OCI-LY1 (cell line): ENCODE measurements around the gene SOAT1.

ENCODE experiments used
- H2AFZ ChIP-seq: fragments of 200-600 bp; sonication (generic), shearing (Covaris generic); 2 replicates; pipeline ENCODE4 v1.6.0; 2014; ENCODE audit warnings: antibody characterized with exemption, mild to moderate bottlenecking, low read length
- H3F3A ChIP-seq: fragments of 200-600 bp; sonication (generic), shearing (Covaris generic); 2 replicates; pipeline ENCODE4 v1.6.0; 2014; ENCODE audit warnings: mild to moderate bottlenecking, antibody characterized with exemption, low read length, moderate library complexity; ENCODE audit not compliant: insufficient read depth
- H3K27ac ChIP-seq: fragments of 200-600 bp; sonication (generic); 2 replicates; pipeline ENCODE4 v1.5.1; 2014; ENCODE audit warnings: low read length, mixed run types, mild to moderate bottlenecking, low read depth; ENCODE audit not compliant: poor library complexity, severe bottlenecking
- H3K27me3 ChIP-seq: fragments of 200-600 bp; sonication (generic); 2 replicates; pipeline ENCODE4 v1.6.0; 2014; ENCODE audit warnings: antibody characterized with exemption, mild to moderate bottlenecking, low read length, moderate library complexity; ENCODE audit not compliant: insufficient read depth
- H3K36me3 ChIP-seq: fragments of 200-600 bp; sonication (generic); 2 replicates; pipeline ENCODE4 v1.6.1; 2014; ENCODE audit warnings: mild to moderate bottlenecking, antibody characterized with exemption, low read length, moderate library complexity, mixed read lengths; ENCODE audit not compliant: insufficient read depth
- H3K4me1 ChIP-seq: fragments of 200-600 bp; sonication (generic); 2 replicates; pipeline ENCODE4 v1.5.1; 2014; ENCODE audit warnings: mild to moderate bottlenecking, low read length, moderate library complexity; ENCODE audit not compliant: insufficient read depth, severe bottlenecking
- H3K4me2 ChIP-seq: fragments of 200-600 bp; sonication (generic), shearing (Covaris generic); 2 replicates; pipeline ENCODE4 v1.6.1; 2014; ENCODE audit warnings: low read length
- H3K4me3 ChIP-seq: fragments of 200-600 bp; sonication (generic); 2 replicates; pipeline ENCODE4 v1.5.1; 2014; ENCODE audit warnings: low read length, low read depth, mild to moderate bottlenecking, mixed read lengths; ENCODE audit not compliant: poor library complexity, severe bottlenecking
- H3K79me2 ChIP-seq: fragments of 200-600 bp; shearing (Covaris generic); 2 replicates; pipeline ENCODE4 v1.6.1; 2016; ENCODE audit warnings: mixed run types, low read length, mixed read lengths; ENCODE audit not compliant: insufficient read depth
- H3K9ac ChIP-seq: fragments of 200-600 bp; sonication (generic), shearing (Covaris generic); 2 replicates; pipeline ENCODE4 v1.6.1; 2014; ENCODE audit warnings: mild to moderate bottlenecking, low read length, mixed read lengths
- H3K9me2 ChIP-seq: fragments of 200-600 bp; sonication (generic), shearing (Covaris generic); 2 replicates; pipeline ENCODE4 v1.6.1; 2014; ENCODE audit warnings: low read depth, mild to moderate bottlenecking, low read length, mixed read lengths
- H3K9me3 ChIP-seq: fragments of 200-600 bp; shearing (Covaris generic); 2 replicates; pipeline ENCODE4 v1.6.1; 2014; ENCODE audit warnings: low read length, mixed read lengths
- H4K20me1 ChIP-seq: fragments of 200-600 bp; sonication (generic), shearing (Covaris generic); 2 replicates; pipeline ENCODE4 v1.6.0; 2016; ENCODE audit warnings: mild to moderate bottlenecking, low read length; ENCODE audit not compliant: insufficient read depth
- CTCF ChIP-seq: fragments of 200-600 bp; sonication (generic), shearing (Covaris generic); IDR thresholded peaks from 2 replicates; pipeline ENCODE4 v1.5.1; 2017; ENCODE audit warnings: mild to moderate bottlenecking, antibody characterized with exemption, low read length, moderate library complexity, mixed read lengths
- EZH2 ChIP-seq: fragments of 200-600 bp; sonication (generic), shearing (Covaris generic); IDR thresholded peaks from 2 replicates; pipeline ENCODE4 v1.8.0; 2017; ENCODE audit warnings: borderline replicate concordance, mixed run types, mild to moderate bottlenecking, antibody characterized with exemption, low read length, moderate library complexity, mixed read lengths

Gene SOAT1

GRCh38 chr1:179366093-179366800, 72.7 kb downstream of the SOAT1 start:
- H4K20me1 ChIP-seq: no peaks in the 10 kb centered on the region
- no peak overlapping the region for H3K27ac ChIP-seq
- H3K9me2 ChIP-seq: no peaks in the 10 kb centered on the region
- H3K4me2 ChIP-seq: peak overlapping the region; percentile 91
- no peaks in the 10 kb centered on the region for H3K79me2 ChIP-seq
- H3F3A ChIP-seq: no peaks in the 10 kb centered on the region
- no peaks in the 10 kb centered on the region for H3K9me3 ChIP-seq
- no peak overlapping the region; the same call in 1 of the 2 replicates for H2AFZ ChIP-seq
- H3K4me1 ChIP-seq: peaks cover 13% of the 10 kb centered on the region
- peak overlapping the region; percentile 80 for H3K4me3 ChIP-seq
- H3K36me3 ChIP-seq: no peaks in the 10 kb centered on the region
- TF ChIP-seq CTCF (no peak), EZH2 (no peak)
- H3K9ac ChIP-seq: peak overlapping the region; percentile 79
- H3K27me3 ChIP-seq: no peaks in the 10 kb centered on the region

- no peak overlapping the region for H3K9ac ChIP-seq
- H2AFZ ChIP-seq: no peak overlapping the region
- H3K4me3 ChIP-seq: no peak overlapping the region
- H4K20me1 ChIP-seq: no peaks in the 10 kb centered on the region
- H3K9me3 ChIP-seq: no peaks in the 10 kb centered on the region
- H3K27me3 ChIP-seq: no peaks in the 10 kb centered on the region
- no peaks in the 10 kb centered on the region for H3K9me2 ChIP-seq
- H3F3A ChIP-seq: no peaks in the 10 kb centered on the region
- peak; percentile 75 for TF ChIP-seq CTCF
- no peak for TF ChIP-seq EZH2
- no peak overlapping the region for H3K27ac ChIP-seq
- H3K36me3 ChIP-seq: no peaks in the 10 kb centered on the region
- no peak overlapping the region for H3K4me2 ChIP-seq
- no peaks in the 10 kb centered on the region for H3K79me2 ChIP-seq
- H3K4me1 ChIP-seq: peaks cover 11% of the 10 kb centered on the region
Measured at GRCh38 chr1:179369751-179370341, 76.2 kb downstream of the SOAT1 start.

- Histone ChIP-seq H3F3A (no peaks in the 10 kb centered on the region), H3K4me1 (no peaks in the 10 kb centered on the region), H3K36me3 (no peaks in the 10 kb centered on the region), H3K4me3 (no peak overlapping the region), H3K27me3 (no peaks in the 10 kb centered on the region), H3K9me3 (no peaks in the 10 kb centered on the region), H3K9ac (no peak overlapping the region), H3K9me2 (no peaks in the 10 kb centered on the region), H2AFZ (no peak overlapping the region), H3K4me2 (no peak overlapping the region), H4K20me1 (no peaks in the 10 kb centered on the region), H3K79me2 (no peaks in the 10 kb centered on the region), H3K27ac (no peak overlapping the region)
- TF ChIP-seq EZH2 (no peak), CTCF (no peak)
Measured at GRCh38 chr1:179372160-179372559, 78.6 kb downstream of the SOAT1 start.
